Umbilical cord (tissue), 2 donors: Measurements from ENCODE around the gene L1CAM. TPM values are rescaled to one million over a fixed set of nuclear protein-coding genes. Genes with fewer than 3 reads are reported as not detected.

Source experiments
- DNase-seq: peaks from one replicate; pipeline ENCODE4 v3.0.0-alpha.2; 2015; ENCODE audit warnings: low spot score
- total RNA-seq: library from RNA; depleted of rRNA; stranded (reverse); fragments of >200 nt; gene quantifications from one replicate; pipeline ENCODE4 v1.2.3, GENCODE V29; 2014; ENCODE audit warnings: low replicate concordance; ENCODE audit not compliant: insufficient read depth

Gene L1CAM, protein sequence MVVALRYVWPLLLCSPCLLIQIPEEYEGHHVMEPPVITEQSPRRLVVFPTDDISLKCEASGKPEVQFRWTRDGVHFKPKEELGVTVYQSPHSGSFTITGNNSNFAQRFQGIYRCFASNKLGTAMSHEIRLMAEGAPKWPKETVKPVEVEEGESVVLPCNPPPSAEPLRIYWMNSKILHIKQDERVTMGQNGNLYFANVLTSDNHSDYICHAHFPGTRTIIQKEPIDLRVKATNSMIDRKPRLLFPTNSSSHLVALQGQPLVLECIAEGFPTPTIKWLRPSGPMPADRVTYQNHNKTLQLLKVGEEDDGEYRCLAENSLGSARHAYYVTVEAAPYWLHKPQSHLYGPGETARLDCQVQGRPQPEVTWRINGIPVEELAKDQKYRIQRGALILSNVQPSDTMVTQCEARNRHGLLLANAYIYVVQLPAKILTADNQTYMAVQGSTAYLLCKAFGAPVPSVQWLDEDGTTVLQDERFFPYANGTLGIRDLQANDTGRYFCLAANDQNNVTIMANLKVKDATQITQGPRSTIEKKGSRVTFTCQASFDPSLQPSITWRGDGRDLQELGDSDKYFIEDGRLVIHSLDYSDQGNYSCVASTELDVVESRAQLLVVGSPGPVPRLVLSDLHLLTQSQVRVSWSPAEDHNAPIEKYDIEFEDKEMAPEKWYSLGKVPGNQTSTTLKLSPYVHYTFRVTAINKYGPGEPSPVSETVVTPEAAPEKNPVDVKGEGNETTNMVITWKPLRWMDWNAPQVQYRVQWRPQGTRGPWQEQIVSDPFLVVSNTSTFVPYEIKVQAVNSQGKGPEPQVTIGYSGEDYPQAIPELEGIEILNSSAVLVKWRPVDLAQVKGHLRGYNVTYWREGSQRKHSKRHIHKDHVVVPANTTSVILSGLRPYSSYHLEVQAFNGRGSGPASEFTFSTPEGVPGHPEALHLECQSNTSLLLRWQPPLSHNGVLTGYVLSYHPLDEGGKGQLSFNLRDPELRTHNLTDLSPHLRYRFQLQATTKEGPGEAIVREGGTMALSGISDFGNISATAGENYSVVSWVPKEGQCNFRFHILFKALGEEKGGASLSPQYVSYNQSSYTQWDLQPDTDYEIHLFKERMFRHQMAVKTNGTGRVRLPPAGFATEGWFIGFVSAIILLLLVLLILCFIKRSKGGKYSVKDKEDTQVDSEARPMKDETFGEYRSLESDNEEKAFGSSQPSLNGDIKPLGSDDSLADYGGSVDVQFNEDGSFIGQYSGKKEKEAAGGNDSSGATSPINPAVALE
- total RNA-seq = 18.8 TPM

DNA sequence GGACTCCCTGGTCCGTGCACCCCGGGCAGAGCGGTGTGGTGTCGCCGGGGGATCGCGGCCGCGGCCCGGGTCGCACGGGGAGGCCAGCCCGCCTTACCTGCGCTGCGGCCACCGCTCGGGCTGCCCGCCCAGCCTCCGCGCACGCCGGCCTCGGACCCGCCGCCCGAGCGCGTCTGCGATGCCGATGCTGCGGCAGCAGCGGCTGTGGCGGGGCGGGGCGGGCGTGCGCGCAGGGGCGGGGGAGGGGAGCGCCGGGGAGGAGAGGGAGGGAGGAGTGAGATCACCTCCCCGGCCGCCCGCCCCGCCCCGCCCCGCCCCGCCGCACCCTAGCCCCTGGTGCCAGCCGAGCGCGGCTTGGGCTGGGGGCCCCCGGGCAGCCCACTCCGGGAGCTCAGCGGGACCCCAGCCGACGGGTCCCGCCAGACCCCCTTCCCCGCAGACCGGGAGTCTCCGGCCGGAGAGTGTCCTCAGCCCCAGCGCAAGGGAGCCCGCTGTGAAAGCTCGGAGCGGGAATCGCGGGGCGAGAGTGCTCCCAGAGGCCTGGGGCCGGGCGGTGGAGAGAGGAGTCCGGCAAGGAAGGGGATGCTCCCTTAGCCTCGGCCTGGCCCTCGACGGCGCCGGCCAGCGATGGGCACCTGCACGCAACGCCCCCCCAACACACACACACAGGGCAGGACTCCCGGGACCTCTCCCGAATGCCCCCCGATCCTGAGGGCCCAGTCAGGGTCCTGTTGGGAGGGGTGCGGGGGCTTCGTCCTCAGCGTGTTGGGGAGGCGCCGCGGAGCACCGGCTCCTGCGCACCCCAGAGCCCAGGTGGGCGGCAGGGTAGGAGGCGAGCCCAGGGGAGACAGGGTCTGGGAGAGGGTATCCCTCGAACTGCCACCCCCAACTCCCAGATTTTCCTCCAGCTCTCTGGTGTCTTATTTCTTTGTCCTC, at the start of gene L1CAM:
Gene L1CAM, minus strand, starts transcription at position 206 of the 936 bp plus-strand sequence. CDS start 10,337 bp downstream, outside the sequence.
- no peak for DNase-seq

DNA sequence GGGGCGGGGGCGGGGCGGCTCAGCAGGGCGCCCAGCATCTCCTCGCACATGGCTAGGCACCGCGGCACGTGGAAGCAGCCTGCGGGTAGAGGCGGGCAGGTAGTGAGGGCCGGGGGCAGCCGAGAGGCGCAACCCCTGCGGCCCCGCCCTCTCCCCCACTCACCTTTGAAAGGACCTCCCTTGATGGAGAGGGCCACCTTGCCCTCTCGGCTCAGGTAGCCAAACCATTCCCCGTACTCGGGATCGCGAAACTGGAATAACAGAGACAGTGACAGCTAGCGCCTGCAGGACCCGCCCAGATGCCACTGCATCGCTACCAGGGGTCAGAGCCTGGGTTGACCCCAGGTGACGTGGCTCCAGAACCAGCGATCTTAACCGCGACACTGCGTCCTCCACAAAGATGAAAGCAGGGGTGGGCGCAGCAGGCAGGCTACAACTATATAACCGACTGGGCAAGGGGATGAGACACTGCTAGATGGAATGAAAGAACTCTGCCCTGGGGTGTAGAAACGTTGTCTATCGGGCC, 49.4 kb upstream of the L1CAM start:
- DNase-seq = no peak

DNA sequence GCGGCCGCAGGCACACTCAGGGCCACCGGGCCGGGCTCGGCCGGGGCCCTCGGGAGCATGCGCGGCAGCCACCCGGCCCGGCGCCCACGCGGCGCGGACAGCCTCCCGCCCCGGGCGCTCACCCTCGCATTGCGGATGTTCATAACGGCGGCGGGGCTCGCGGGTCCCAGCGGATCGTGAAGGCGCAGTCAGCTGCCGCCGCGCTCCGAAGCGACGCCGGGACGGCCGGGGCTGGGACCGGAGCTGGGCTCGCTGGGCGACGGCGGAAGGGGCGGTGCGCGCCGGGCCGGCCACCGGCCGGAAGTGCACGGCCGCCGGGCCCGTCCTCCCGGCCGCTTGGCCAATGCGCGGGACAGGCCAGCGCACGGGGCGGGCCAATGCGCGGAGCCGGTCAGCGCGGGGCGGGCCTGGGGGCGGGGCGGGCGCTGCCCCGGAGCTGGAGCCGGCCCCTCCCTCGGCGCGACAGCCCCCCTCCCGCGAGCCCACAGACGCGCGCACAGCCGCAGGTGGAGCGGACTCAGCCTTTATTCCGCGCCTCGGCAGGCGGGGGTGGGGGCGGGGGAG, 48.9 kb upstream of the L1CAM start, which contains the start of gene NAA10:
Gene NAA10, minus strand, starts transcription at position 276 of the 564 bp plus-strand sequence. Its CDS starts 133 bp downstream, at position 143.
- DNase-seq = peak; percentile 74

DNA sequence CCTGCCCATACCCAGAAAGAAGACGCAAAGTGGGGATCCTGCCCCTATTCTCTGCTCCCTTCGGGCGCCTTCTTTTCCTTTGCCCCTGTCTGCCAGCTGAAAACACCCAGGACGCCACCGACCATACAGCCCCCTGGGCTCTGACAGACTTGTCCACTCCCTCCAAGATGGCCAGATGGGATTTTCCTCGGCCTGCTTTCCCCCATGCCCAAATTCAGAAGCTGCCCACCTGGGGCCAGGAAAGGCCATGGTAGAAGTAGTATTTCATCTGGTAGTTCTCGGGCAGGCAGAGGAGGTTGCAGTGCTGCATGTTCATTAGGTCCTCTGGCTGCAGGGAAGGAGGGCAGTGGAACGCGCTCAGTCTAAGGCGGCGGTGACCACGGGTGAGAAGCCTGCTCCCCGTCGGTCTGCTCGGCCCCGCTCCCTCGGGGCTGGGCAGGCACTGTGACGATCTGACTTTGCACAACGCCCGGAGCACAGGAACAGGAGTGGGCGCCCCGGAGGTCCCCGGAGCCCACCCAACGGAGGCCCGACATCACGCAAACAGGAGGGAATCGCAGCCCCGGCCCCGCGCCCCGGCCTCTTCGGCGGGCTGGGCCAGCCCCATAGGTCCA, 48.3 kb upstream of the L1CAM start:
- no peak for DNase-seq

DNA sequence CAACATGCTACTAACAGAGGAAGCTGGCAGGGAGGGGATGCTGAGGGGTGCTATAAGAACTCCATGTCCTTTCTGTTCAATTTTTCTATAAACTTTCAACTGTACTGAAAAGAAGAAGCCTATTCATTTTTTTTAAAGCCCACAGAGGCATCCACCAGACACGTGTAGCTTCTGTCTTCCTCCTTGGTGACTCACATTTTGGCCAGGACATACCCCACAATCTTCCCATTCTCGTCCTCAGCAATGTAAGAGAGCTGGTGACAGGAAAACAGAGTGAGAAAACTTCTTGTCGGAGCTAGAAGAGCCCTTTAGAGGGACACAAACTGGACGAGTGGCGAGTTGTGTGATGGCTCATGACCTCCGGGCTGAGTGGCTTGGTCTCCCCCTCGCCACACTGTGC, 47.8 kb upstream of the L1CAM start:
- no peak for DNase-seq

DNA sequence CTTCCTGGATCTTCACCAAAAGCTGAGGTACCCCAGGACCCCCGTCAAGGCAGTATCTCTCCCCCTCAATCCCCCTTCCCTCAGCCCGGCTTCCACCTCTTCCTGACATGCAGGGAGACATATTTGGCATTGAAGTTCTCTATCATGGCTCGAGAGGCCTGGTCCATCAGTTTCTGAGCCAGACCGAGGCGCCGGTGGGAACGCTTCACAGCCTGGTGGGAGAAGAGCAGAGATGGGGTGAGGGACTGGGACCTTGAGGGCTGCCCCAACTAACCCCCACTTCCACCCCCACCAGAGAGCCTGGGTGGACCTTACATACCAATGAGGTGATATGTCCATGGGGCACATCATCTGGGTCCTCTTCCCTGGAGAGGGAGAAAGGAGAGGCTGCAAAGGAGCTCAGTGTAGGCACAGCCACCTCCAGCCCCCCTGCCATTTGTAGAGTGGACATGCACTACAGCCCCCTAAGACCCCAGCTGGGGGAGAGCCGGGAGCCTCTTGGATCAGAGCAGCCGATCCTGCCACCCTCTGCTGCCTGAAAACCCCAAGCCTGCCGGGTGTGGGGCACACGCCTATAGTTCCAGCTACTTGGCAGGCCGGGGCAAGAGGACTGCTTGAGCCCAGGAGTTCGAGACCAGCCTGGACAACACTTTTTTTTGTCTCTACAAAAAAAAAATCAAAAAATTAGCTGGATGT, 46.4 kb upstream of the L1CAM start:
- no peak for DNase-seq

DNA sequence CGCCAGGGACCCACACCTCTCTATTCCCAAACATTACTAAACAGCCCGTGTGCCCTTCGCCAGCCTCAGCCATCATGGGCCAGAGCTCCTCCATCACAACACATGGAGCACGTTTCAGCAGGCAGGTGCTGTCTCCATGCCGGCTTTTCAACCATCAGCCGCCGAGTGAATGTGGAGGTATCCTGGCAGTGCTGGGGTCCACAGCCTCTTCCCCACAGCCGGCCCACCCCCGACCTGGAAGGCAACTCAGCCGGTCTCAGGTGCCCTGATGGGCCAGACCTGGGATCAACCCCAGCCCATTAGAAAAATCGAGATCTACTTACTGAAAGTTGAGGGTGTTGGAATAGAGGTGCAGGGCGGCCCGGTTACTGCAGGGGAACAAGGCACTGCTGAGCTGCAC, 45.8 kb upstream of the L1CAM start:
- no peak for DNase-seq

DNA sequence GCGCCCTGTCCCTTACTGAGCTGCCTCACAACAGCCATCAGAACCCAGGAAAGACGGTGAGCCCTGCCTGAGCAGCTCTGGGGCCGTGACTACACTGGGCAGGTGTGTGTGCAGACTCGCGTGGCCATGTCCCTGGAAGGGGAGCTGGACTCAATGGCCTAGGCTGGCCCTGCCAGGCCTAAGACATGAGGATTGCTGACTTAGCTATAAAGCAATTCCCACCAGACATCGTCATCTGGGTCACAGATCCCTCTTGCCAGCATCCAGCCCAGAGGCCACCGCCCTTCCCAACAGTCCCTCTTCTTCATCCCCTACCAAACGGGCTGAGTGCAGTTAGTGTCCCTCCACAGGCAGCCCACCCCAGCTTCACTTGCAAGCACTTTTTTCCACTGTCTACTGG, 45.2 kb upstream of the L1CAM start:
- no peak for DNase-seq

DNA sequence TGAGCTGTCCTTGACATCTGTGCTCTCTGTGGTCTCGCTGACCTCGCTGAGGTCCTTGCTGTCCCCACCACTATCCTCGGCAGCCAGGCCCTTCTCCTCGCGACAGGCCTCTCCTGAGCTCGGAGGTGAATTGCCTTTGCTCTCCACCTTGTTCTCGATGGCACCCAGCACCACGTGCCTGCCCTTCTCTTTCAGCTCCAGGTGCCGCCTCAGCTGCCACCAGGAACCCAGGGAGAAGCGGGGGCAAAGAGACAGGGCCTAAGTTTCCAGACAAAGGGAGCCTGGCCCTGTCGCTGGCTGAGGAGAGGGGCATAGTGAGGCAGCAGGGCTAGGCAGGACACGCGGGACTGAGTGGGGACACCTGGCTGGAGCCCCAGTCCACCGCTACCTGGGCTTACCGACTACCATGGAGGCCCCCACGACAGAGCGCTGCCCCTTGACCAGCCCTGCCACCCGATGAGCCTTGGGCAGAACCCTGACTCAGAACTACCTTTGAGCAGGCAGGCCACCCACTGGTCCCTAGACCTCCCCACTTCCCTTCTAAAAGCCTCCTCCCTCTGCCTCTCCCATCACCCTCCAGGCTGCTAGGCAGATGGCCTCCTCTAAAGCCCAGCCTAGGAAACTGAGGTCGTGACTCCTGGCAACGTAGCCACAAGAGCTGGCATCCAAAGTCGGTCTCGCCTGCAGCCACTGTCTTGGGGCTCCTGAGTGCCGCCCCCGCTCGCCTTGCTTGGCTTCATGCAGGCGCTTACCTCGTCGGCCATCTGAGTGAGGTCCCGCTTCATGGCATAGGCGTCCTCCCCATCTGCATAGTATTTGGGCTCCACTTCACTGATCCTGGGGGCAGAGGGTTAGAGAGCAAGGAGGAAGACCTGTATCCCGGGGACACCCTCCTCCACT, 44.3 kb upstream of the L1CAM start:
- no peak for DNase-seq

DNA sequence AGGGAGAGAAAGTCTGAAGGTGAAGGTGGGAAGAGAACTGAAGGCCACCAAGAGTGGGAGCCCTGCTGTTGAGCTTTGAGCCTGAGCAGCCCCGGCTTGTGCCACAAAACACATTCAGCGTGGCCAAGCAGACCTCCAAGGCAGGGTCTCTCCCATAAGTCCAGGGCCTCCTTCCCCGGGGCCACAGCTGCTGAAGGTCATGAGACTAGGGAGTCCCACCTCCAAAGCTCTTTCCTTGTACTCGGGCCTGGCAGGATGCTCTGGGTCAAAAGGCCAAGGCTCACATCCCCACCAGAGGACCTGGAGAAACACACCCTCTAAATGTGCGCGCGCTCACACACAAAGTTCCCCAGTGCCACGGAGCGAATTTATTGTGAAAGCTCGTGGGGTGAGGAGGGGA, 43.6 kb upstream of the L1CAM start:
- no peak for DNase-seq

DNA sequence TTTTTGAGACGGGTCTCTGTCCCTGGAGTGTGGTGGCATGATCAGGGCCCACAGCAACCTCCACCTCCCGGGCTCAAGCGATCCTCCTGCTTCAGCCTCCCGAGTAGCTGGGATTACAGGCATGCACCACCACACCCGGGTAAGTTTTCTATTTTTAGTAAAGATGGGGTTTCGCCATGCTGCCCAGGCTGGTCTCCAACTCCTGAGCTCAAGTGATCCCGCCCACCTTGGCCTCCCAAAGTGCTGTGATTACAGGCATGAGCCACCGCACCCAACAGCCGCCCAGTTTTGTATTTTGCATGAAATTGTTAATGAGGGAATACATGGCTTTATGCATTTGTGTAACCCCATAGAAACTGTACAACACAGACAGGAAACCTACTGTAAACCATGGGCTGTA, 42.9 kb upstream of the L1CAM start:
- DNase-seq = no peak

DNA sequence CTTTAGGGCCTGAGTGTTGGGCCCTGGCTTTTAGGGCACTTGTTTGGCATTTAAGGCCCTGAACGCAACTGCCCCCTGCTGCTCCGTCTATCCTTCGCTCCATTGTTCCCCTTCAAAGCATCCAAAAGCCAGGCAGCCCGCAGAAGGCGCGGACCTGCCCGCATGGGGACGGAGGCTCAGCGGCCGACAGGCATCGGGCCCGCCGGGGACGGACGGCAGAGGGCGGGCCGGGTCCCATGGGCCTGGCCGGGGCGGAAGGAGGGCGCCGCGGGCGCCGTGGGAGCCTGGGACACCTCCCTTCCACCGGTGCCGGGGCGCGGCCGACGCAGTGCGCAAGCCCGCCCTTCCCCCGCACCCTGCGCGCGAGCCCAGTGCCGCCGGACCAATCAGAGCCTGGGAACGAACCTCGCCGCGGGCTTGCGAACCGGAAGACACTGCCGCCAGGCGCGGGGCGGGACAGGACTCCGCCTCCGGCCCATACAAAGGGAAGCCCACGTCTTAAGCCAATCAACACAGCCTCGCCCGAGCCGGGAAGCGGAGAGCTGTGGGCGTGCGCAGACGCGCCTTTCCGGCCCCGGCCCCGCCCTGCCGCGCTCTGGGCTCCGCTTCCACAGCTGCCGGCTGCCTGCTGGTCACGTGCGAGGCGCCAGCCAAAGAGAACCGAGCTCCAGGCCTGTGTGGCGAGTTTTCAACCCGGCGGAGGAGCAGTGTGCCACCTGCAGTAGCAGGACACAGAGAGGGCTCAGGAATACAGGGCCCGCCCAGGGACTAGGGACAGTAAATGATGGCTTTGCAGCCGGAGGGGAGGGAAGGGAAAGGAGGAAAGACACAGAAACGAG, 42.2 kb upstream of the L1CAM start:
- DNase-seq = peak; percentile 98

DNA sequence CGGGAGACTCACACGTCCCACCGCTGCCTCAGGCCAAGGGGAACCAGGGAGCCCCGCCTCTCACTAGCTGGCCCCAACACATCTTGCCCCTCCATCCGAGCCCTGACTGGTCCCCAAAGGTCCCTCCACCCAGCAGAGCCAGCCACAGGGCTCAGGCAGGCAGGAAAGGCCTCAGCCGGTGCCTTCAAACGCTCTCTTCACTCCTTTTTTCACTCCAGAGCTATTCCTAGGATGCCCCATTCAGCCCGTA, 41.6 kb upstream of the L1CAM start:
- DNase-seq = no peak

DNA sequence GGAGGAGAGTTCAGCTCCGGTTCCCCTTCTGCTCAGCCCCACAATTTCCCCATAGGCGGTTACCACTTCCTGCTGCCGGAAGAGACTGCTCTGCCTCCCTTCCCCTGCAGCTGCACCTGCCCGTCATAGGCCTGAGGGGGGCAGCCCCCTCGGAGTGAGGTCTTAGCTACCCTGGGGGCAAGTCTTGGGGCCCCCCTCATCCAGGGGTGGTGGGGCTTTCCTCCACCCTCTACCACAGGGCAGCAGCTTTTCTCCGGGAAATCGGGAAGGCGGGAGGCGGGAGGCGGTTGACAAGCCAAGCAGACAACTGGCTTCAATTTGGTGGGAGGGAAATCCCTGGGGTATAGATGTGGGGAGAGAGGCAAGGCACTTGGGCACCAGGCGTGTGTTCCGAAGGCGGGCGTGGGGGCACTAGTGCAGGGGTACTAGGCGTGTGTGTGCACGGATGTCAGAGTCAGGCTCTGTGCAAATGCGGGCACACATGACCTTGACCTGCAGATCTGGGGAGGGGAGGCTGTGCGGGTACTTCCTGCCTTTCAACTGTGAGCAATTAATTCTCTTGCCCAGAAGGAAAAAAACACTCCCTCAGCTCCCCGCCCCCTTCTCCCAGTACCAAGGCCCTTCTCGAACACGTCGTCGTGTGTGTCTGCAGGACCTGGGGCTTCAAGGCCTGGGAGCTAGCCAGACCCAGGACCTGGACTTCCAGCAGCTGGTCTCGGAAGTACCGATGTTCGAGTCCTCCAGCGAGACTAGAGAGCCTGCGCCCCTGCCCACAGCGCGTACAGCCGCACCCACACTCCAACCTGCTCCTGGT, 41.1 kb upstream of the L1CAM start:
- DNase-seq = peak; percentile 46

DNA sequence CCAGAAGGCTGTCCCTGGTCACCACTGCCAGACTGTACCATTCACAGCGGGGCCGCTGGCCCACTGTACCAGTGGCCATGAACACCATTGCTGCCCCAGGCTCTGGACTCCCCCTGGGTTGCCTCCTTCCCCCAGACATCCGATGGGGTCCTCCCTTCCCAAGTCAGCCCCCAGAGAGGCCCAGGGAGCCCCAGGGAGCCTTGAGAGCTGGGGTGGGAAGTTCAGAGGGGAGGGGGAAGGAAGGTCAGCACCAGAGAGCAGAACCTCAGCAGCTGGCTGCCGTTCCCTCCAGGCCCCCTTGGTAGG, 40.5 kb upstream of the L1CAM start:
- DNase-seq = peak; percentile 68

DNA sequence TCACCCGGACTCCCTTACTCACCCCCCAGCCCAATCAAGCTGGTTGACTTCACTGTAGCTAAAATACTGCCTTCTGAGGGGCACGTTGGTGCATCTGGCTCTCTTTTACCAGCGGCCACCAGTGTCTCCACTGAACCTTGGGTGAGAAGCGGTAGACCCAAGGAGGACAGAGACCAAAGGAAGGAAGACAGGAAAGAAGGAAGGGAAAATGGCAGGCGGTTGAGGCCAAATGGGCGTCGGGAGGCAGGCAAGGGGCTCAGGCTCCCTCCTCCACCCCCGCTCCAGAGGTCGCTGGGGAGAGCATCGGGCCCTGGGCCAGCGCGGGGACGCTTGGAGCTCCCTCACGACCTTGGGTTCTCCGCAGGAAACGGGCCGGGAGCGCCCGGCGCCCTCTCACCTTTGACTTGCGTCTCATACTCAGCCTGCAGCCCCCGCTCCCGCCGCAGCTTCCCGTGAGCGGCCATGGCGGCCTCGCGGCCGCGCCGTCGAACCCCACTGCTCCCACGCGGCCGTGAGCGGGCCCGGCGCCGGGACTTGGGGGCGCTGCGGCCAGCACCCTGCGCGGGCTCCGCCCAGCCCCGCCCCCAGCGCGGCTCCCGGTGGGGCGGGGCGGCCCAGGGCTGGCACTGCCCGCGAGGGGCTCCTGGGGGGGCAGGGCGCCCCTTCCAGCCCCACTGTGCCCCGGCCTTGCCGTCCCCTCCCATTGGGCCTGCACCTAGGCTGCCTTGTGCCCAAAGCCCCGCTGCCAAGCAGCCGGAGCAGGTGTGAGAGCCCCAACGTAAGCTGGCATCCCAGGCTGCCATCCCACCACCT, 40.0 kb upstream of the L1CAM start, which contains the start of gene ARHGAP4:
Gene ARHGAP4, minus strand, starts transcription at position 526 of the 813 bp plus-strand sequence. Its CDS starts 62 bp downstream, at position 464.
- no peak for DNase-seq
